Limb (tissue), 2 donors: Measurements from ENCODE around the gene EYS.
"Not testable (repeated sequence)": the region's sequence is repeated elsewhere in the genome, so short reads cannot be mapped to it uniquely, and the experiment has no call there.

ENCODE experiments used
- DNase-seq, 2 donors: peaks; one replicate each; pipeline ENCODE4 v3.0.0-alpha.2; 2016; ENCODE audit errors: extremely low spot score in 2 of 2

EYS gene

DNA sequence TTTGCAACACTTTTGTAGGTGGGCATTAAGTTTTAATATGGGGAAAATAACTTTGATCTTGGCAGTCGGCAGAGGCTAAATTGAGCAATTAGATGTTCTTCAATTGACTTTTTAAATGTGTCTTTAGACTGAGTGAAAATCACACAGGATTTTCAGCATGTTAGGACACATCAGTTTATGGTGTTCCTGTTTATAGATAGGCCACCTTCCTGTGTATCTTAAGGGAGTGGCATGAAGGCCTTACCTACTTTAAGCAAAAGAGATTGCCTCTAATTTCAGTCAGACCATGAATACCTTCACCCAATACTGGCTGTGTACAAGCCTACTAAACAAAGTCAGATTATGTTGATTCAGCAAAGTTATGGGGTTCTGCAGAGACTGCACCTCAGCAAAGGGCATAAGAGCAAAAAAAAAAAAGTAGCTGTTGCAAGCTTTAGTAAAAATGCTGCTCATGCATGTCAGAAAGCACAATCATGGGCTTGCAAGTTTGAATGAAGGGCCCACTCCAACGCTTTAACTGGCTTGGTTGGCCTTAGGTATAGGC lies 1223.0 kb downstream of the EYS start:
- DNase-seq, result no peak

DNA sequence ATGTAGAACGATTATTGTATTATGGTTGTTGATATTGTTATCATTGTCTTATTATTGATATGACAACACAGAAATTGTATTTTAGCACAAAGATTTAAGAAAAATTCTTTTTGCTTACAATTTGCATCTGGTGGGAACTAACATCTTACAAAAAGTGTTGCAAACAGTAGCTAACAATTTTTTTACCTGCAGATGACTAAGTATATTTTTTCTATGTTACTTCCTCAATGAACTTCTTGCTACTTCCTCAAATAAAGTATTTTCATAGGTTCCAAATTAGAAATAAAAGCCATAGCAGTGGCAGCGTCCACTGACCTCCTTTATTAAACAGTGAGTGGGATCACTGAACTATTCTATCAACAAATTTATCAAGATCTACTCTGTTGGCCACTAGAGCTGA lies 1224.4 kb downstream of the EYS start:
- no peak for DNase-seq

DNA sequence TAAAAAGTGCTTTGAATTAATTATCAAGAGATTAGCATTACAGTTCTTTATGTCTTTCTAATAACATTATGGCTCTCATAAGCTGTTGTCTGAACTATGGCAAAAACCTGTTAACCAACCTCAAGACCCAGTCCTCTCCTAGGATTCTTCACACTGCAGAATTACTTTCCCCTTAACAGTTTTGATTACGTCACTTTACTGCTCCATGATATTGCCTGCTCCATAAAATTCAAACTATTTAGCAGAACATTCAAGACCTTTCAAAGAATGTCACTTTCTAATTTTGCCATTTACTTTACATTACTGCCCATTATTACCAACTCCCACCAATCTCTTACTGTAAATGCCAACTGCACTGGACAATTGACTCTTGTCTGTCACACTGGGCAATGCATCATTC lies 1227.9 kb downstream of the EYS start:
- DNase-seq, result no peak

DNA sequence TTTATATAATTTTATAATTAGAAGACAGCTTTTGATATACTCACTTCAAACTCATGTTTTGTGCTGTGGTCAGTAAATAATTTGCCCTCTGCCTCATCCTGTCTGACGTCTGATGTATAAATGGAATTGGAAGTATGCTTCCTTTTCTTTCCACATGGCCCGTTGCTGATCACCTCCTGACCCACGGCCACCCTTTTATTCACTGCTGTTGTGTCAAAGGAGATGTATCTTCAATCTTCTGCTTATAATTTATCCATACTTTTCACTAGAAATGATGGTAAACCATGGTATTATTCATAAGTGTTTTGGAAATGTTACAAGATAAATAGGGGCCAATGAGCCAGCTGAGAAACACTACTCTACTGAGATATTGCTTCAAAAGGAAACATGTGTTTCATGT lies 1229.6 kb downstream of the EYS start:
- DNase-seq, result no peak

DNA sequence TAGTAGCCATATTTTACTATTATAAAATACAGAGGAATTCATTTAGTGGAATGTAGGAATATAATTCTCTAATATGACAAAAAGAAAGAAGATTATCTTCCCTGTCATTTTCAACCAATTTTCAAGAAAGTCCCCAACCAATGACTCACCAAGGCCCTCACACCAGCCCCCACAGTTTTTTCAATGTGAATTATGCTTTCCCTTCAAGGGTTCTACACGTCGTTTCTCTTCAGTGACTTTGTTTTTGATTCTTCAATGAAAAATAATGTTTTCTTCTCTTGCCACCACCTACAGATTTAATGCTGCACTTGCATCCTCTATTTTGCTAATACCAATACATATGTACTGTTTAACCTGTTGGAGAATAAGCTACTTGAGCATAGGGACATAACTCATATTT lies 1230.1 kb downstream of the EYS start:
- no peak for DNase-seq

DNA sequence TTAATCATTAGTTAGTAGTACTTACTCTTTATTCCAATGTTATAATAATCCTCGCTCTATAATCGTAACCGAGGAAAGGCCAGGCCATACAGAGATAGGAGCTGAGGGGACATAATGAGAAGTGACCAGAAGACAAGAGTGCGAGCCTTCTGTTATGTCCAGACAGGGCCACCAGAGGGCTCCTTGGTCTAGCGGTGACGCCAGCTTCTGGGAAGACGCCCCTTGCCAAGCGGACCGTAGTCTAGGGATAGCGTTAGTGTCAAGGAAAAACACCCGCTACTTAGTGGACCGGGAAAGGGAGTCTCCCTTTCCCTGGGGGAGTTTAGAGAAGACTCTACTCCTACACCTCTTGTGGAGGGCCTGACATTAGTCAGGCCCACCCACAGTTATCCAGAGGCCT lies 1237.6 kb downstream of the EYS start:
- not testable (repeated sequence) for DNase-seq

DNA sequence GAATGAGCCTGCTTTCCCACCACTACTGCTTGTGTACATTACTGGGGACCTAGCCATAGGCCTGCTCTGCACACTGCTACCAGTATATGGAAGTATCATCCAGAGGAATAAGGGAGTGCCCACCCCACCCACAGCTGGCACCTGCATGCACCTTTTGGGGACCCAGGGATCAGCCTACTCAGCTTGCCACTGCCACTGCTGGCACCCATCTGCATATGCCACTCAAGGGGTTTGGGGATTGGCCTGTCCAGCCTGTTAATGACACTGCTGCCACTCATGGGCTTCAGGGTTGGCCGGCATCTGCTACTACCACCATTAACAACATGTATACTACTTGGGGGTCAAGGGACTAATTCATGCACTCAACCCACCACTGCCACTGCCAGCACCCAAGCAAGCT lies 1239.4 kb downstream of the EYS start:
- no peak for DNase-seq

DNA sequence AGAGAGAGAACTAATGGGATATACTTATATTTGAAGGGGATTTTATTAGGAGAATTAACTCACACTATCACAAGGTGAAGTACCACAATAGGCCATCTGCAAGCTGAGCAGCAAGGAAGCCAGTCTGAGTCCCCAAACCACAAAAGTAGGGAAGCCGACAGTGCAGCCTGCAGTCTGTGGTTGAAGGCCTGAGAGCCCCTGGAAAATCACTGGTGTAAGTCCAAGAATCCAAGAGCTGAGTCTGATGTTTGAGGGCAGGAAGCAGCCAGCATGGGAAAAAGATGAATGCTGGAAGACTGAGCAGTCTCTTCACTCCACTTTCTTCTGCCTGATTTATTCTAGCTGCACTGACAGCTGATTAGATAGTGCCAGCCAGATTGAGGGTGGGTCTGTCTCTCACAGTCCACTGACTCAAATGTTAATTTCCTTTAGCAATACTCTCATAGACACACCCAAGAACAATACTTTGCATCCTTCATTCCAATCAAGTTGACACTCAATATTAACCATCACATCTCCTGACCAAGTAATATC lies 1247.5 kb downstream of the EYS start:
- DNase-seq, result no peak

DNA sequence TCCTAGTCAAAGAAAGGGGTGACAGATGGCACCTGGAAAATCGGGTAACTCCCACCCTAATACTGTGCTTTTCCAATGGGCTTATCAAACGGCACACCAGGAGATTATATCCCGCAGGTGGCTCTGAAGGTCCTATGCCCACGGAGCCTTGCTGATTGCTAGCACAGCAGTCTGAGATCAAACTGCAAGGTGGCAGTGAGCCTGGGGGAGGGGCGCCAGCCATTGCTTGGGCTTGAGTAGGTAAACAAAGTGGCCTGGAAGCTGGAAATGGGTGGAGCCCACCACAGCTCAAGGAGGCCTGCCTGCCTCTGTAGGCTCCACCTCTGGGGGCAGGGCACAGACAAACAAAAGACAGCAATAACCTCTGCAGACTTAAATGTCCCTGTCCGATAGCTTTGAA lies 1258.9 kb downstream of the EYS start:
- DNase-seq, result not testable (repeated sequence)

DNA sequence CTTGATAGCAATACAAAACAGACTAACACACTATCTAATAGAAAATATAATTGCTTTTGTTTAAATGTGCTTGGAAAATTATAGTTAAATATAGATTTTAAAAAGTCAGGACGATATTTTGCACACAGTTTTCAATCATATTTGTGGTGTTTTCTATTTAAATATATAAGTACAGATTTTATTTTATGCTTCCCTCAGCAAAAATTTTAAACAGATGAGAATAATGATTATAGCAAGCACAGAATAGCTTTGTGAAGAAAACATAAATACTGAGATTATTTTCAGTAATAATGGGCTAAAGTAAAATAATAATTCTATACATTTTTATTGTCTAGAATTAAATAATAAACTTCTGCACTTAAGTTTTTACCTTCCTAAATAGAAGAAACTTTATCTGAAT lies 1262.0 kb downstream of the EYS start:
- no peak for DNase-seq

DNA sequence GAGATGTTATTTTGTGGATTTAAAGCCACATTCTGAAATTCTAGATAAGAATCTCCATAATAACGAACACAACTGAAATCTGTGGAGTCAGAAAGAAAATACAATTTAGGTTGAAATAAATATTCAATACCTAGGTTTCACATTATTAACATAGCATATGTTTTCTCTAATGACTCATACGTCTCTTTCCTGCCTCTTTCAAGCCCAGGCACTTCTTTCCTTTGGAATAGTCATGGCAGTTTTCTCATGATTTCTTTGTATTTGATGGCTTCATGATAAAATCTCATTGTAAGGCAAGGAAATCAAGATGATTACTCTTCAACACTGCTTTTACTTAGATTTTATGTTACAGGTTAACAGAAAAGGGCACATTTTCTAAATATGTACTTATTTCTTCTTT lies 1267.8 kb downstream of the EYS start:
- DNase-seq, result no peak

DNA sequence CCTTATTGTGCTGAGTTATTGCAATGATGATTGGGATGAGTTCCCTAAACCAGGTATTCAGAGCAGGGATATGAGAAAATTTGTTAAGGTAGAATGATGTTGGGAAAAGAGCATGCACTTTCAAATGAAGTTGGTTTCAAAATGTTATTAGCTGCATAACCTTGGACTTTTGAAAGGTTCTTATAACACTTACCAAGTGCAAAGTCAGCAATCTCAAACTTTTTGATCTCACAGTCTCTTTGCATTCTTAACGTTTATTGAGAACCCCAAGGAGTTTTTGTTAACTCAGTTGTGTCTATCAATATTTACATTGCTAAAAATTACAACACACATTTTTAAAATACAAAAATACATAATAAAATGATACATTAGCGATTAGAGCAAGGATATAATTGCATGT lies 1269.0 kb downstream of the EYS start:
- DNase-seq, result no peak

DNA sequence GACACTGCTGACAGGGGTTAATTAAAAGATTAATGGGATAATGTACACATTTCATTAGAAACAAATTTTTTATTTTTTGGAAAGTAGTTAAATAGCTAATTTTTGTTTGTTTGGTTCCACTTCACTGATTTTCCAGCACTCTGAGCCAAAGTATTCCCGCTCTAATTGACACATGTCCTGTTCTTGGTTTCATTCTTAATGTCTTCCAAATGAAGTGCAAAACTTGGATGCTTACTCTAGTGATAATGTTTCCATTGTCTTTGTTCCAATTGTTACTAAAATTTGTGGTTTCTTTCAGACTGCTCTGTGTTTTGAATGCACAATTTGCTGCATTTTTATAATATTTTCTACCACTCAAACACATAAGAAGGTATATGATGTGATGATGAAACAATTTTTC lies 1277.1 kb downstream of the EYS start:
- DNase-seq, result no peak

DNA sequence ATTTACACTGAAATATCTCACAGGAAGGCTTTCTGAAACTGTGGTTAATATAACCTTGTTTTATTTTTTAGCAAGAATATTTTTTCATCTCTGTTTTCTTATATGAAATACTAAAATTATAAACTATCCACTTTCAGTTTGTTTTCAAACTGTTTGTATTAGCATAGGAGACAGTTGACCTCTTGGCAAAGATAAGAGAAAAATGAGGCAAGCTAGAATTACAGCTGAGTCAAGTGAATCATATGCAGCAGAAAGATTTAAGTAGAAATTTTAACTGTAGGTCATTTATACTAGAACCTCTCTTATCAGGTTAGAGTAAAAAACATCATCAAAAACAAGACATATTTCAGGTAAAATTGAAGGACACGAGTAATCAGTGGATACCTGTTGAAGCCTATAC lies 1278.8 kb downstream of the EYS start:
- DNase-seq, result no peak

DNA sequence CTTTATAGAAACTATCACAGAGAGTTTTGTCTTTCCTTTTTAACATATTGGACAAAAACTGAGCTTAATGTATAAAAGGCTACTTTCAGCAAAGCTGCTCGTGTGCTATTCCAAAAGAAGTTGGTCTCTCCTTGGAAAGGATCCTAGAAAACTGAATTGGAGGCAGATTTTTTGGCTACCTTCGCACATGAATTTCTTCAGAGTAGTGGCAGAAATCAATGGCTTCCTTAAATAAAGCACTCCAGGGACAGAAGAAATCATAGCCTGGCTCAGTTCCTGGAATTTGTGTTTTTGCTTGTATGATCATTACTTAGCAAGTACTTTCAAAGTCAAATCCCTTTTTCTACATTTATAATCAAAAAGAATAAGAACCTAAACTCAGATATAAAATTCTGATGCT lies 1291.1 kb downstream of the EYS start:
- peak in 1 of 2 donors; percentile 80 for DNase-seq

DNA sequence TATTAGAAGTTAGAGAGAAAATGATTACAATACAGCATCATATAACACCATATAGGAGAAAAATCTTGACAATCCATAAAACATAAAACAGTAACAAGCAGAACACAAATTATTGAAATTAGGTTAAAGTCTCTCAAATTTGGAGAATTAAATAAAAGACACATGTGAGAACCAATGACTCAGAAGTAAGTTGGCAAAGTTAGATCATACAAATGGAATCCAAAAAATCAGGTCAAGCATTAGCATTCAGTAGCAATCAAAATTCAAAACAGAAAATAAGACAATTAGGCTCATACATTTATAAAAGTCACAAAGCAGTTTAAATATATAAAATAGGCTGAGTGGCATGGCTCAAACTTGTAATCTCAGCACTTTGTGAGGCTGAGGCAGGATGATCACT lies 1295.8 kb downstream of the EYS start:
- DNase-seq, result no peak

DNA sequence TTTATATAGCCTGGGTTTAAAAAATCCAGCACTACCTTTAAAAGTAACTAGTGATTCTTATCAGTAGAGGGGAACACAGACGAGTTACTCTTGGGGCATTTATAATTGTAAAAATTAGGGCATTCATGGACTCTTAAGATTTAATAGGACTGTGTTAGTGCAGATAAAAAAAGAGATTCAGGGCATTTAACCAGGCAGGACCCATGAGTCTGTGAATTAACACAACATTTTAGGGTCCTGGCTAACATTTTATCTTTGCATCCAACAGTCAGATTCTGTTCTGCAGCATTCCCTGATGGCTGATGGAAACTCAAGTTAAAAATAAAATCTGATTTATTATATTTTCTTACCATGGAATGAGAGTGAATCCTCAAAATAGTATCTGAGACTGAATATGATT lies 1297.1 kb downstream of the EYS start:
- DNase-seq, result no peak

DNA sequence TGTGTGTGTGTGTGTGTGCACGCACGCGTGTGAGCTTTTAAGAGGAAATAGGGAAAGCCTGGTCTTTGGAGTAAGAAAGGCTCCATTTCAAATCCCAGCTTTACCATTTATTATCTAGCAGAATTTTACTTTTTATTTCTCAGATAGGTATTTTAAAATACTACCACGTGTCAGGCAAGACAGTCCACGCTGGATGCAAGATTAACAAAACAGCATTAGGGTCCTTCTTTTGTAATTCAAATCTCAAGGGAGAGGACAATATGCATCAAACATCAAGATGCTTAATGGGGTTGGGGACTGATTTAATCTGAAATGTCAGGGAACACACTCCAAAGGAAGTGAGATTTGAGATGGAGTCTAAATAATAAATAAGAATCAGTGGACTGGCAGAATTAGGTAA lies 1302.6 kb downstream of the EYS start:
- no peak for DNase-seq

DNA sequence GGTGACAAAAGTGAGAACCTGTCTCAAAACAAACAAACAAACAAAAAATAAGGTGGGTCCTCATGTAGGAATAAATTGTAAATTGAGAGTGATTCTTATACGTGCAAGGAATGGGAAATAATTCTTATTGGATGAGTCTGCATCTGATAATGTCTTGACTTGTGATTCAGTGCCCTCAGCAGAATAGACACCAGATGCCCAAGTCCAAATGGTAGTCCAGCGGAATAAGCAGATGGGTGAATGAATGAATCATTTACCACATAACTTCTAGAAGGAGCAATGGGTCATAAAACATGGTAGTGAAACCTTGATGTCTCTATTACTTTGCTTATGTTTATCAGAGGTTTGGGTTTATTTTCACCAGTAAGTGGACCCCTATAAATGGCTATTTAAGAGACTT lies 1323.7 kb downstream of the EYS start:
- DNase-seq, result no peak

DNA sequence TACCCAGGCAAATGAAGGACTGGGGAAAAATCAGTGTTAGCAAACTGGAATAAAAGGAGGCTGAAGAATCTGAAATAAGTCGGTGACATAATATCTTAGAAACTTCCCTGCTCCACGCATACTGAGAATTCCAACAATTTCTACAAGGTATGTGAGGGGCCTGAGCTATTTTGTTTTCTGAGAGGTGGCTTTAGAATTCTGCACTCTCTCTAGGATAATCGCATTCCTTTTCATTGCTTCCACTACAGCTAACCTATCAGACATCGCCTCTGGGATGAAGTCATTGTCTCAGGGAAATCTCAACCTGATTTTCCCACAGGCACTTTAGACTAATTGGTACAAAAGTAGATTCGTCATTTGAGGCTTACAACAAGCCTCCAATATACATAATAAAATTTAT lies 1330.6 kb downstream of the EYS start:
- no peak for DNase-seq

DNA sequence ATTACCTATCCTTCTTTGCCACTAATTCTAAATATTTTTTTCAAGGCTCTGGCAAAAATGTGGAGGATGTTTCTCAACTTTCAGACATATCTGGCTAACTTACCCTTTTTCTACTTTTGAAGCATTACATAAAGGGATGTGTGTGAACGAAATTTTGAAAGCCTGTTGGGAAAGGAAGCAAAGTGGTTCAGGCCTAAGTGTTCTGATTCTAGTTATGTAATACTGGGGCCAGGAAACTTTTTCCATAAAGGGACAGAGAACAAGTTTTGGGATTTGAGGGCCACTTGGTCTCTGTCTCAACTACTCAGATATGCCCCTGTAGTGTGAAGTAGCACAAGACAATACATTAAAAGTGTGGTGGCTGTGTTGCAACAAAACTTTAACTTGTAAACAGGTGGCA lies 1349.6 kb downstream of the EYS start:
- no peak for DNase-seq

DNA sequence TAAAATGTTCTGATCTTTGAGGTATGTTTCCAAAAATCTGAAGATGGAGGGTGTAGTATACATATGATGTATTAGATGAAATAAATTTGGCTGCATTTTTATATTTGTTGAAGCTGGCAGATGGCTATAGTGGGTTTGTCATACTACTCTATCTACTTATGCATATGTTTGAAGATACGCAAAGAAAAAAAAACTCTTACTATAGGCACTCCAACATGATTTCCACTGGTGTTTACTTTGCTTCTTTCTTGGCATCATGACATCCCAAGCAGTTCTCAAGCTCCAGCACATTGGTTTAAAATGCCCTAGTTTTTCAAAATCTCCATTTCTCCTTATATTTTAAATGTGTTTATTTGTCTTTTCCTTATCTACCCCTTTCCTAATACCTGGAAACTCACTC lies 1359.6 kb downstream of the EYS start:
- no peak for DNase-seq

DNA sequence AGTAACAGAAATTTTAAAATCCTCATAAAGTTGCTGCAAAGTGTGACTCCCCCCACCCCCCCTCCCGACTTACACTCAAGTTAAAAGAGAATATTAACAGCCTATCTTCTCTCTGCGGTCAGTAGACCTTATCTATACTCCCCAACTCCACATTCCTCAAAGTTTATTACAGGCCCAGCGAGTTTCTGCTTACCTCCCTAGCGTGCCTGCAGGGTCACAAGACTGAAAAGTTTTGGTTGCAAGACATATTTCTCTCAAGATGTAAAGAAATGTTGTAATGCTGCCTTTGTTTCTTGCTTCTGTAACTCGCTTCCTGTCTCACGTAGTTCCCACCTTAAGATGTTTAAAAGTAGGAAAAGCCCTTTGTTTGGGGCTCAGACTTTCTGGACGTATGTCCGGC lies 1371.8 kb downstream of the EYS start:
- no peak for DNase-seq

DNA sequence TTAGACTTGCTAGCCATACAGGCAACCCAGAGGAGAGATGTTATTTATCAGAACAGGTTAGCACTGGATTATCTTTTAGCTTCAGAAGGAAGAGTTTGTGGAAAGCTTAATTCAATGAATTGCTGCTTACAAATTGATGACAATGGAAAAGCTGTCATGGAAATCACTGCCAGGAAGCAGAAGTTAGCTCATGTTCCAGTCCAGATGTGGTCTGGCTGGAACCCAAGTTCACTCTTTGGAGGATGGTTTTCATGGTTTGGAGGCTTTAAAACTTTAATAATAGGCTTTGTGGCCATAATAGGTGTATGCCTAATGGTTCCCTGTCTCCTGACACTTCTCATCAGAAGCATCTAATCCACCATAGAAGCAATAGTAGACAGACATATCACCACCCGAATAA lies 1372.4 kb downstream of the EYS start:
- no peak for DNase-seq
